Measurements from ENCODE around the gene ZDHHC20.
A peak's percentile ranks its signal among the peaks of the same experiment; 100 is the strongest.

DNA sequence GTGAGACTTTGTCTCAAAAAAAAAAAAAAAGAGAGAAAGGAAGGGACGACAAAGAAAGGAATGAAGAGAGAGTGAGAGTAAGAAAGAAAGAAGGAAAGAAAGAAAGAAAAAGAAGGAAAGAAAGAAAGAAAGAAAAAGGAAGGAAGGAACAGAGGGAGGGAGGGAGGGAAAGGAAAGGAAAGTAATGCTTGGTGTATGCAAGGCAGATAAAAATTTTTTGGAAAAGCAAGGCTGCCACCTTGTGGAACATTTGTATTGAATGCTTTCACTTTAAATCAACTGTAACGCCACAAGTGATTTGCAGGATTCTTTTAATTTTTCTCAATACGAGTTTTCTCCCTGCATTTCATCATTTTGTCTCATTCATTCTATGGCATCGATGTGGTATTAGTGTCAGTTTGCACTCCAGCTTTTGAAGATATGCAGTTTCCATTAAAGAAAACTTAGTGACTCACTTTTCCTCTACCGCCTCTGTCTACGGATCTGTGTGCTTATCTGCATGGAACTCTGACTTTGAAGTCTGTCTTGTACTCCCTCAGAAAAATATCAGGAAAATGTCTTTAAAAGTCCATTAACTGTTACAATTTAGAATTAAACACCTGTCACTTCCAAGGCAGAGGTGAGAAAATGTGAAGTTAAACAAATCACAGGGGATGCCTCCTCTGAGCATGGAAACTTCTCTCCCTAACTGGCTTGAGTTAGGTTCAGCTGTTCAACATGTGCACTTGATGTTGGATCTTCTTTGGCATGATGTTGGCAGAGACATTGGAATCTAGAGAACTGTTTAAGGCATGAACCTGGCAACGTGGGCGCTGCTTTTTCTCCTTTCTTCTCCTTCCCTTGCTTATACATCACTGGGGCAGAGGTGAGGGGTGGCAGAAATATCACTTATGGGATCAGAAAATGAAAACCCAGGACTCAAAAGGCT lies 20.0 kb upstream of the ZDHHC20 start:
- TF ChIP-seq CTCF (conservative IDR thresholded peaks at IDR 0.05; ENCODE audit: low read length): peak; percentile 73
- no peak for TF ChIP-seq EZH2phosphoT487 (IDR thresholded peaks at IDR 0.05; ENCODE audit: borderline replicate concordance, low read depth, low read length)
